OCI-LY7 (cell line): ENCODE results near the gene SHF. TPM values are rescaled to one million over a fixed set of nuclear protein-coding genes. Genes with fewer than 3 reads are reported as not detected.

Experiments
- BruUV-seq: library from RNA; stranded (reverse); fragments of 400-500 nt; replicated peaks from 2 replicates; lab custom pipeline; 2021; lab: Mats Ljungman, UMichigan
- CTCF ChIA-PET: fragments of 300-600 bp; sonication (Branson Sonifier 250); formaldehyde crosslinking; loops from one replicate; lab custom pipeline; 2022; ENCODE audit warnings: antibody characterized with exemption; ENCODE audit not compliant: unreplicated experiment; lab: Charles Lee
- POLR2A ChIA-PET: fragments of 300-600 bp; sonication (Branson Sonifier 250); formaldehyde crosslinking; loops from one replicate; lab custom pipeline; 2022; ENCODE audit warnings: antibody characterized with exemption; lab: Charles Lee
- DNase-seq: peaks from one replicate; pipeline ENCODE4 v3.0.0-alpha.2; 2015; ENCODE audit warnings: low spot score
- H2AFZ ChIP-seq: fragments of 200-600 bp; sonication (generic), shearing (Covaris generic); 2 replicates; pipeline ENCODE4 v1.6.1; 2014; ENCODE audit warnings: mild to moderate bottlenecking, antibody characterized with exemption, low read length, moderate library complexity
- H3K27ac ChIP-seq: fragments of 200-600 bp; sonication (generic); 2 replicates; pipeline ENCODE4 v1.5.1; 2014; ENCODE audit warnings: mixed run types, low read depth, mild to moderate bottlenecking, moderate library complexity, low read length, inconsistent platforms; ENCODE audit not compliant: poor library complexity, severe bottlenecking
- H3K36me3 ChIP-seq: fragments of 200-600 bp; sonication (generic); 2 replicates; pipeline ENCODE4 v1.6.1; 2014; ENCODE audit warnings: mild to moderate bottlenecking, antibody characterized with exemption, low read length, moderate library complexity, mixed read lengths; ENCODE audit not compliant: insufficient read depth
- H3K4me1 ChIP-seq: fragments of 200-600 bp; sonication (generic); 2 replicates; pipeline ENCODE4 v1.5.1; 2014; ENCODE audit warnings: mild to moderate bottlenecking, low read length; ENCODE audit not compliant: insufficient read depth, poor library complexity, severe bottlenecking
- H3K4me2 ChIP-seq: fragments of 200-600 bp; sonication (generic); 2 replicates; pipeline ENCODE4 v1.6.1; 2014; ENCODE audit warnings: mild to moderate bottlenecking, low read length
- H3K4me3 ChIP-seq: fragments of 200-600 bp; sonication (generic); 2 replicates; pipeline ENCODE4 v1.5.1; 2014; ENCODE audit warnings: mild to moderate bottlenecking, low read depth, low read length; ENCODE audit not compliant: poor library complexity, severe bottlenecking
- H3K79me2 ChIP-seq: fragments of 200-600 bp; sonication (generic); 2 replicates; pipeline ENCODE4 v1.6.1; 2016; ENCODE audit warnings: low read depth, mild to moderate bottlenecking, low read length, moderate library complexity, mixed read lengths; ENCODE audit not compliant: insufficient read depth
- H3K9me2 ChIP-seq: fragments of 200-600 bp; sonication (generic); 2 replicates; pipeline ENCODE4 v1.6.1; 2016; ENCODE audit warnings: mild to moderate bottlenecking, low read length, mixed read lengths; ENCODE audit not compliant: insufficient read depth
- H3K9me3 ChIP-seq: fragments of 200-600 bp; sonication (generic); 2 replicates; pipeline ENCODE4 v1.6.1; 2014; ENCODE audit warnings: mild to moderate bottlenecking, mixed run types, low read length, mixed read lengths
- H4K20me1 ChIP-seq: fragments of 200-600 bp; sonication (generic); 2 replicates; pipeline ENCODE4 v1.6.1; 2014; ENCODE audit warnings: mild to moderate bottlenecking, antibody characterized with exemption, low read length, moderate library complexity, mixed read lengths; ENCODE audit not compliant: insufficient read depth
- CTCF ChIP-seq: fragments of 200-600 bp; sonication (generic); conservative IDR thresholded peaks from 2 replicates; pipeline ENCODE4 v1.5.1; 2014; ENCODE audit warnings: mild to moderate bottlenecking, antibody characterized with exemption, low read length, moderate library complexity, mixed read lengths
- EZH2phosphoT487 ChIP-seq: fragments of 200-600 bp; sonication (generic); IDR thresholded peaks from 2 replicates; pipeline ENCODE4 v1.6.1; 2018; ENCODE audit warnings: low read depth, borderline replicate concordance, mild to moderate bottlenecking, mixed run types, antibody characterized with exemption, low read length, moderate library complexity, mixed read lengths
- intact Hi-C: fragments of 100-400 bp; cut with micrococcal nuclease; formaldehyde crosslinking; loops from one replicate; pipeline ENCODE4 v1.10.0; 2022; ENCODE audit not compliant: unreplicated experiment
- total RNA-seq, 2 experiments: library from RNA; depleted of rRNA in 1 of 2; stranded (reverse); fragments of >200 nt in 1 of 2; shearing (Covaris generic) in 1 of 2; gene quantifications; 2 replicates each; pipeline ENCODE4 v1.2.3, GENCODE V29; 2014 to 2022

SHF gene
- total RNA-seq, 2 experiments from 2014 or later = 2.5 to 5.7 TPM

- BruUV-seq = no TSS peak
- DNase-seq = no peak
- H4K20me1 ChIP-seq = no peaks in the 10 kb centered on the region
- no peaks in the 10 kb centered on the region for H3K79me2 ChIP-seq
- no peak overlapping the region for H3K27ac ChIP-seq
- no peaks in the 10 kb centered on the region for H3K9me2 ChIP-seq
- POLR2A ChIA-PET = no interaction called here
- no peak for TF ChIP-seq CTCF
- no peak for TF ChIP-seq EZH2phosphoT487
- CTCF ChIA-PET = no interaction called here
- no peak overlapping the region for H3K4me2 ChIP-seq
- H3K36me3 ChIP-seq = no peaks in the 10 kb centered on the region
- H2AFZ ChIP-seq = no peak overlapping the region
- no peak overlapping the region for H3K4me3 ChIP-seq
- no peaks in the 10 kb centered on the region for H3K4me1 ChIP-seq
- H3K9me3 ChIP-seq = no peaks in the 10 kb centered on the region
- intact Hi-C loops = no loop called here
Measured at GRCh38 chr15:45143946-45144345, 43.8 kb downstream of the SHF start.

GRCh38 chr15:45143056-45143455, 44.7 kb downstream of the SHF start:
- H3K36me3 ChIP-seq = no peaks in the 10 kb centered on the region
- CTCF ChIA-PET = no interaction called here
- H3K27ac ChIP-seq = no peak overlapping the region
- no peaks in the 10 kb centered on the region for H3K9me2 ChIP-seq
- TF ChIP-seq CTCF = no peak
- no peak for TF ChIP-seq EZH2phosphoT487
- H3K4me2 ChIP-seq = no peak overlapping the region
- H4K20me1 ChIP-seq = no peaks in the 10 kb centered on the region
- BruUV-seq = no TSS peak
- no peak overlapping the region for H3K4me3 ChIP-seq
- no peak for DNase-seq
- no peaks in the 10 kb centered on the region for H3K9me3 ChIP-seq
- H2AFZ ChIP-seq = no peak overlapping the region
- H3K4me1 ChIP-seq = no peaks in the 10 kb centered on the region
- POLR2A ChIA-PET = no interaction called here
- H3K79me2 ChIP-seq = no peaks in the 10 kb centered on the region
- intact Hi-C loops = no loop called here

GRCh38 chr15:45141386-45141785, 46.4 kb downstream of the SHF start:
- no peak overlapping the region for H3K27ac ChIP-seq
- BruUV-seq = no TSS peak
- H3K4me1 ChIP-seq = no peaks in the 10 kb centered on the region
- no peak overlapping the region for H3K4me3 ChIP-seq
- DNase-seq = no peak
- intact Hi-C loops = no loop called here
- ChIA-PET CTCF (no interaction called here), POLR2A (no interaction called here)
- H2AFZ ChIP-seq = no peak overlapping the region
- TF ChIP-seq EZH2phosphoT487 (no peak), CTCF (no peak)
- no peaks in the 10 kb centered on the region for H3K36me3 ChIP-seq
- no peaks in the 10 kb centered on the region for H4K20me1 ChIP-seq
- no peaks in the 10 kb centered on the region for H3K9me3 ChIP-seq
- no peaks in the 10 kb centered on the region for H3K9me2 ChIP-seq
- H3K4me2 ChIP-seq = no peak overlapping the region
- no peaks in the 10 kb centered on the region for H3K79me2 ChIP-seq
